Stimulated activated CD8-positive, alpha-beta memory T cell treated with anti-CD3 and anti-CD28 coated beads, Interleukin-12 subunit alpha, Interleukin-12 subunit beta, amount 100 ng/mL, for 4 hours (primary cell): Measurements from ENCODE around the gene MAML2.
A peak's percentile ranks its signal among the peaks of the same experiment; 100 is the strongest.

Experiments
- DNase-seq: peaks from one replicate; pipeline ENCODE4 v3.0.0-alpha.2; 2020; ENCODE audit warnings: low read depth

The MAML2 gene

GRCh38 chr11:96155627-96156378 lies 187.2 kb downstream of the MAML2 start:
- peak; percentile 34 for DNase-seq

- DNase-seq: no peak
These were observed 188.0 kb downstream of the MAML2 start for GRCh38 chr11:96154802-96155520.

DNA sequence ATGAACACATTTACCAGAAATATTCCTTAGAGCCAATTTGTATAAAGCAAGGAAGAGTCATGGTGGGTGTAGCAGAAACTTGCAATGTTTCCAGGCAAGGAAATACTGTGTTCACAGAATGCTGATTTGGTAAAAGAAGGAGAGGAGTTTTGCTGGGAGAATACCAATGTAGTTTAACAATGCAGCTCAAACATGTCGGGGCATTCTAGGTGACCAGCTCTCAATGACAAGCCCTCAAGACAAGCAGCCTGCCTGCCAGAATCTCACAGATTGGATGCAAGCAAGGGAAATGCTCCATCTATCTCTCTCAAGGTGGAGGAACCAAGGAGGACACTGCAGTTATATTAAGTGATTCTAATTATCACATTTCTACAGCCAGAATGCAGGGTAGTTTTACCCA lies 190.4 kb downstream of the MAML2 start:
- no peak for DNase-seq

- no peak for DNase-seq
These were observed 191.5 kb downstream of the MAML2 start for GRCh38 chr11:96151501-96151900.

DNA sequence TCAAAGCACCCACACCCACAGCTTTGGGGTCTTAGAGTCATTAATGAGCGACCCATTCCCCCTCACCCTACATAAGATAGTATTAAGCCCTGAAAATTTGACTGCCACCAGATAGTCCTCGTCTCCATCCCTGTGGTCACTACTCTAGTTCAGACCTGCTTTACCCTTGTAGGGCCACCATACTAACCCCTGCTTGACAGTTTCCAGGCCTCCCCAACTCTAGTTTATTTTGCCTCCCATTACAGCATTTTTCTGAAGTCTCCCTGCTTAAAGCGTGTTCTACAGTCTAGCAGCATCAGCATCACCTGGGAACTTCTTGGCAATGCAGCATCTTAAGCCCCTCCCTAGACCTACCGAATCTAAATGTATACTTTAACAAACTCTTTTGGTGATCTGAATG lies 192.4 kb downstream of the MAML2 start:
- DNase-seq: no peak

GRCh38 chr11:96149743-96150555 lies 193.0 kb downstream of the MAML2 start:
- no peak for DNase-seq

DNA sequence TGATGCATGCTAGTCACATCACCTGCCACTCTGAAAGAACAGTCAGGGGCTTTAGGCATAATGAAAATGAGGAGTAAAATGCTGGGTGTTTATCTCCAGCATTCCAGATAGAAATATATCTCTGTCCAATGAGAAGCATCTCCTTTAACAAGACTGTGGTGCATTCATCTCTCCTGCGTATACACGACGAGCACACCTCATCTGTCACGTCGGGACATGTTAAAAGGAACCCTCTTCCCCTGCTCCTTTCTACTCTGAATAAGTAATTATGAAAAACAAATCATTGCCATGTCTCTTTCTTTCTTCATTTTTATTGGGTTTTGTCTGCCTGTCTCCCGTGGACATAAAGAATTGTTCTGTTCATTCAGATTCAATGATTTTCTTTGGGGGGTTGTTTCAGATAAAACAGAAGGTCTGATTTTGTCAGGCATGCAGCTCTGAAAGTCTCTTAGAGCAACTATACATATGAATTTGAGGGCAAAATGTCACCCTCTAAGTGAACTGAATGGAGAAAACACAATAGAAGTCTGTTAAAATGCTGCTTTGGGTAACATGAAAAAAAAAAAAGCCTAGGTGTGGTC lies 195.0 kb downstream of the MAML2 start:
- no peak for DNase-seq

DNA sequence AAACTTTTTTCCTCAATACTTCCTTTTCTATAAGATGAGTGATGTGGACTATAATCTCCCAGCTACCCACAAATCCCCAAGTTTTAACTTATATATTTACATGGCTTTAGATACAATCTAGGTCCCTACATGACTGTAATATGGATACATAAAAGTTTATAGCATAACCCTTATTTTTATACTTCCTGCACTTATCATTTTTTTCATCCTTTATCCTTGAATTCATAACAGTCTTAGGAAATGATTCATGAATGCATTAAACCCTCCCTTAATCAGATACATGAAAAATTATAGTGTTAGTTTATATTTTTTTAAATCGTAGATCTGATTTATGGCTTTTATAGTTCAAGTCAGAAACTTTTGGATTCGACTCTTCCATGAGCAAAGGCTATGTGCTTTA lies 195.8 kb downstream of the MAML2 start:
- DNase-seq: no peak

DNA sequence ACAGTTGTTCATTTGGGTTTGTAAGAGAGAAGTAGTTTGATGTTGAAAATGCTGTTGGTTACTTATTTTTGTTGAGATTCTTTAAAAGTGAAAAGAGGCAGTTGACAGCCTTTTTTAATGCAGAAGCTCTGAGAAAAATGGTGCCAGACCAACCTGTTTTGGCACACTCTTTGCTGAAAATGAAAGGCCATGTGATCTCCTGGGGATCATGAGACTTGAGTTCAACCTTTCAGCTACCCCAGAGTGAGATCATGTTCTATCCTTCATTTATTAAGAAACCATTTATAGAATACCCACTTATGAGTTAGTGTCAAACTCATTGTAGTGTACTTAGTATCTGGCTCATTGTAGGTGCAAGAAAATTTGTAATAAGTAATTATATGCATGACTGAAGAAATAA lies 196.2 kb downstream of the MAML2 start:
- DNase-seq: no peak

- DNase-seq: no peak
These were observed 197.8 kb downstream of the MAML2 start for GRCh38 chr11:96145163-96145585.

DNA sequence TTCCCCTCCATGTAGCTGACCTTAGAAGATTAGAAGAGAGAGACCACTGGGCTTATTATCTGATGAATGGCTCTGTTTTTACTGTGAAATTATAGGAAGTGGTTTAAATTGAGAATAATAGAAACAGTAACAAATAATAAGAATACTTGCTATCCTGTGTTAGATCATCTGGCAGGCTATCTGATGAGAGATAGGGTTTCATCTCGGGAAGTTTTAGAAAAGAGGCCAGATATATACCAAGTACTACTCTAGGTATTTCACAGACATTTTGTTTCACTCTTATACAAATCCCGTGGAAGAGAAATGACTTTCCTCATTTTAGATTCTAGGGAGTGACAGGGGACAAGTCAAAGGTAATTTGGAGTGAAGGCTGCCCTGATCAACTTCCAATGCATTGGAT lies 198.4 kb downstream of the MAML2 start:
- no peak for DNase-seq

- no peak for DNase-seq
These were observed 199.9 kb downstream of the MAML2 start for GRCh38 chr11:96143041-96143521.

- DNase-seq: no peak
These were observed 201.4 kb downstream of the MAML2 start for GRCh38 chr11:96141626-96142025.

- no peak for DNase-seq
These were observed 203.3 kb downstream of the MAML2 start for GRCh38 chr11:96139691-96140090.

DNA sequence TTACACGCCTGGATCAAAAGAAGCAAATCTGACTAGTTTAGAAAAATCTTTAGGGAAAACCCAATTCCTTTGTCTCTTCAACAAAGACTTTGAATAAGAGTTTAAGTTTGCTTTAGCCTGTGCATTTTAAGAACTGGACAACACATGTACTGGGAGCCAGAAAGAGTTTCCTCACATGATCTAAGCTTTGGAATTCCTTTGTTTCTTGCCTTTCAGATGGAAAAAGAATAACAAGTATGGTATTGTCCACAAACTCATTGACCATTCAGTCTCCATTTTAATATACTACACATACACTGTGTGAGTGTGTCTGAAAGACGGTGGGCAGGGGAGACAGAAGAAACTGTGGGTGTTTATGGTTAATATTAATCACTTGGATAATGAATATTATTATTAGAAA lies 205.6 kb downstream of the MAML2 start:
- no peak for DNase-seq

- no peak for DNase-seq
These were observed 206.2 kb downstream of the MAML2 start for GRCh38 chr11:96136613-96137298.

DNA sequence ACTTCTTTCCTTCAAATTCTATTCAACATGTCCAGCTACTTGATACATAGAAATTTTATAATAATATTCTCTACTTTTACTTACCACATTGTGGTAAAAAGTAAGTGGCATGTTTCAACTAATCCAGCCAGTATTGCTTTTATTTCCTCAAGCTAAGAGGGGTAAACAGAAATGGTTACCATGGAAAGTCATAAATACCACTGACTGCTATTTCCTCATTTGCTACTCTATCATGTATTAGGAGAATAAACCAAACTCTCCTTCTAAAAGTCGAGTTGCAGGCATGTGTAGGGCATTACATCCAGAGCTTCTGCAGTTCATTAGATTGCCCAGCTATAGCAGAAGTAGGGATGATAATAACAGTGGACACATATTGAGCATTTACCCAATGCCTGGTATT lies 208.4 kb downstream of the MAML2 start:
- no peak for DNase-seq

- DNase-seq: no peak
These were observed 210.6 kb downstream of the MAML2 start for GRCh38 chr11:96132437-96132836.

DNA sequence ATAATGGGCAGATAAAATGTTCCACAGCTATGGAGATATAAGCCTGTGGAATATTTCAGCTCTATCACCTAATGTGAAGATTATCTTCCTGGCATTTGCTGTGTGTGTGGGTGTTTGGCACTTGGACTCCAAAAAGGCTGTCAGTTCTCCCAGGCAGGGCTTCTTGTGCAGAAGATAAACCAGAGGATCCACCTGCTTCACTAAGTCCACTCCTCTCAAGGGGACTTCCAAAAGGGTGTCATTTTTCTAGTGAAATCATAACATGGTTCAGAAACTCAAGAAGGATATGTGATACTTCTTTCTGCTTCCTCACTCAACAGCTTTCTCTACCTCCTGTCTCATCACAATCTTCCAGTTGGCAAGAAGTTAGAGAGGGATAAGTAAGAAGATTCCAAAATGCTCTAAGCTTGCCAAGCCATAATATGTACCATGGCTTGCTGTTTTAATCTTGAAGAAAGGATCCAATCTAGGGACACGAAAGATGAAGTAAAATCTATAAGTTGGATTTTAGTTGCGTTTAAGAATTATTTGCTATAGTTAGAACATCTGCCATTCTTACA lies 212.9 kb downstream of the MAML2 start:
- DNase-seq: no peak

DNA sequence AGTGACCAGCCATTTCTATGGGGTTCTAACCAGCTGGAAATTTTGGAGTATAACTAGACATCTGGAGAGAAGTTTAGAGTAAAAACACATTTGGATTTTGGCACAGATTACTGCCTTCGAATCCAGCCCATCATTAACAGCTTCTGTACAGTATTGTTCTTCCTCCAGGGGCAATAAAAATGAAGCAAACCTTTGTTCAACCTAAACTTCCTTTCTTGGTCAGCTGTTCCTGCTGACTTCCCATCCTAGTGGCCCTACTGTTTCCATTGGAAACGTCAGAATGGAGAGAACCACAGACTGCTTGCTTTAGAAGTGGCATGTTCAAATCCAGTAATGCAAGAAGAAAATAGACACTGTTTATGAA lies 215.4 kb downstream of the MAML2 start:
- no peak for DNase-seq

GRCh38 chr11:96126917-96127595 lies 215.9 kb downstream of the MAML2 start:
- DNase-seq: no peak
